SKM-1 treated with dmso at 0.1 percent for 144 hours (cell line): ENCODE results near the gene DNAJC24.

Experiments
- DNase-seq: peaks from one replicate; lab custom pipeline; 2025; ENCODE audit not compliant: unreplicated experiment; lab: John Stamatoyannopoulos, UW

Gene DNAJC24

GRCh38 chr11:31480930-31481329 lies 111.3 kb downstream of the DNAJC24 start:
- DNase-seq: no peak
